Measurements from ENCODE around the gene CNOT3.

Gene CNOT3

DNA sequence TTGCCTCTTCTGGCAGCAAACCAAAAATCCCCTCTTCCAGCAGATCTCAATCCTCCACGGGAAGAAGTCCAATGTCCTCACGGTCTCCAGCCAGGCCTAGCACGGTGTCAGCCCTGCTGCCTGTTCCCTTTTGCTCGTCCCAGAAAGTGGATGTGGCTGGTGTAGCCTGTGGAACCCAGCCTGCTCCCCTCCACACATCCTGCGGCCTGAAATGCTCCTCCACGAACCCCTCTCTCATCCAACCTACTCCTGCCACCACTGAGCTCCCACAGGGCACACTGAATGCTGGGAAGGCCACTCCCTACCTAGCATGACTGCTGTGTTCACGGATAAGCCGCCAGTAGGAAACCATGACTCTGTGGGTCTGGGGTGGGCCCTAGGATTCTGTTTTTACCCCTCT is 48.8 kb downstream of the CNOT3 start:
- no peak overlapping the region for H3K4me3 ChIP-seq (ENCODE audit: low read length)
- H3K9me3 ChIP-seq (ENCODE audit: control insufficient read depth, insufficient read depth, low read length): no peaks in the 10 kb centered on the region
- no peak overlapping the region for H3K27ac ChIP-seq (ENCODE audit: low read length)
- H3K4me1 ChIP-seq (ENCODE audit: control insufficient read depth, insufficient read depth, low read length): no peaks in the 10 kb centered on the region
- peaks cover 9% of the 10 kb centered on the region; the same call in 1 of the 2 replicates for H3K36me3 ChIP-seq (ENCODE audit: control insufficient read depth, insufficient read depth, low read length)
- H3K27me3 ChIP-seq (ENCODE audit: control insufficient read depth, insufficient read depth, low read length): no peaks in the 10 kb centered on the region
- no CpG with 5 or more reads among the region's 8 CpGs for WGBS (ENCODE audit: insufficient coverage, insufficient read length)
- DNase-seq (ENCODE audit: low read depth, low spot score): no peak

DNA sequence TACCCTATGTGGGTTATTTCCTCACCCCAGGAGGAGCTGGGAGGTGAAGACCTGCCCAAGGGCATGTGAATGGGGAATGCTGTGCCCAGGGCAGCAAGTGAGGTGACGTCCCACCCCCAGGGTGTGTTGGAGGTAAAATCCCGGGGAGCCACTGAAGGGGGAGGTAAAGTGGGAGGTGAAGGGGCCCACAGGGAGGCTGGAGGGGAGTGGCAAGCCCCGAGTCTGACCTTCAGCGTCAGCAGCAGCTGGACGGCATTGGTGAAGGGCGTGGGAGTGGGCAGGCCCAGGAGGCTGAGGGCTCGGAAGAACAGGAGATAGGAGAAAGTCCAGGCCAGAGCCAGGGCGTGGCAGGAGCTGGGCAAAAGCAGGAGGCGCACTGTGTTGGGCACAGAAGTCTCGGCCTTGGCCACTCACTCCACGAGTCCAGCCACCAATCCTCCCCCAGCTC is 49.4 kb downstream of the CNOT3 start:
- Histone ChIP-seq H3K4me1 (ENCODE audit: control insufficient read depth, insufficient read depth, low read length) (no peaks in the 10 kb centered on the region), H3K4me3 (ENCODE audit: low read length) (no peak overlapping the region), H3K9me3 (ENCODE audit: control insufficient read depth, insufficient read depth, low read length) (no peaks in the 10 kb centered on the region), H3K36me3 (ENCODE audit: control insufficient read depth, insufficient read depth, low read length) (peaks cover 9% of the 10 kb centered on the region; the same call in 1 of the 2 replicates), H3K27me3 (ENCODE audit: control insufficient read depth, insufficient read depth, low read length) (no peaks in the 10 kb centered on the region), H3K27ac (ENCODE audit: low read length) (no peak overlapping the region)
- no peak for DNase-seq (ENCODE audit: low read depth, low spot score)
- WGBS (ENCODE audit: insufficient coverage, insufficient read length): no CpG with 5 or more reads among the region's 11 CpGs

DNA sequence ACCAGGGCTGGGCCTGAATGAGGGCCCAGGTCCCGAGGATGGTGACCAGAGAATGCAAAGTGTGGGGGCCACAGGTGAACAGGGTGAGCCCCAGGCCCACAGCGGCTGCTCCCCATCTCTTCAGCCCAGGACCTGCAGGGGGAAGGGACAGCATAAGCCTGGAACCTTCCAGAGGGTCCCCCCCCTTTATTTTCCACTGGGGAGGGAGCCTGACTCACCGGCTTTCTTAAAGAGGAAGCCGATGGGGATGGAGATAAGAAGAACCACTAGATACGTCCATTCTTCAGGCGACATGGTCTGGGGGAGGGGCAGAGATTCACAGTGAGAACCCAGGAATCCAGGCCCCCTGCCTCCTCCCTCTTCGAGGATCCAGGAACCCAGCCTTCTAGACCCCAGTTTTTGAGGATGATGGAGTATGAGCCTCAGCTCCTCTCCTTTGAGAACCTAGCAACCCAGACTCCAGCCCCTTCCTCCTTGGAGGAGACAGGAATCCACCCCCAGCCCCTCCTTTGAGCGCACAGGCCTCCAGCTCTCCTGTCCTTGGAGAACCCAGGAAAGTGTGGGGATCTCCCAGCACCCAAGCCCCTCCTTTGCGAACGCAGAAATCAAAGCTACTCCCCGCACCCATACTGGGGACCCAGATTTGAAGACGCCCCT is 50.8 kb downstream of the CNOT3 start:
- no peaks in the 10 kb centered on the region for H3K9me3 ChIP-seq (ENCODE audit: control insufficient read depth, insufficient read depth, low read length)
- H3K4me1 ChIP-seq (ENCODE audit: control insufficient read depth, insufficient read depth, low read length): no peaks in the 10 kb centered on the region
- no peak for DNase-seq (ENCODE audit: low read depth, low spot score)
- peaks cover 10% of the 10 kb centered on the region for H3K36me3 ChIP-seq (ENCODE audit: control insufficient read depth, insufficient read depth, low read length)
- no peaks in the 10 kb centered on the region for H3K27me3 ChIP-seq (ENCODE audit: control insufficient read depth, insufficient read depth, low read length)
- no peak overlapping the region for H3K27ac ChIP-seq (ENCODE audit: low read length)
- WGBS (ENCODE audit: insufficient coverage, insufficient read length): no CpG with 5 or more reads among the region's 12 CpGs
- H3K4me3 ChIP-seq (ENCODE audit: low read length): peak overlapping the region; percentile 59; the same call in 1 of the 2 replicates

DNA sequence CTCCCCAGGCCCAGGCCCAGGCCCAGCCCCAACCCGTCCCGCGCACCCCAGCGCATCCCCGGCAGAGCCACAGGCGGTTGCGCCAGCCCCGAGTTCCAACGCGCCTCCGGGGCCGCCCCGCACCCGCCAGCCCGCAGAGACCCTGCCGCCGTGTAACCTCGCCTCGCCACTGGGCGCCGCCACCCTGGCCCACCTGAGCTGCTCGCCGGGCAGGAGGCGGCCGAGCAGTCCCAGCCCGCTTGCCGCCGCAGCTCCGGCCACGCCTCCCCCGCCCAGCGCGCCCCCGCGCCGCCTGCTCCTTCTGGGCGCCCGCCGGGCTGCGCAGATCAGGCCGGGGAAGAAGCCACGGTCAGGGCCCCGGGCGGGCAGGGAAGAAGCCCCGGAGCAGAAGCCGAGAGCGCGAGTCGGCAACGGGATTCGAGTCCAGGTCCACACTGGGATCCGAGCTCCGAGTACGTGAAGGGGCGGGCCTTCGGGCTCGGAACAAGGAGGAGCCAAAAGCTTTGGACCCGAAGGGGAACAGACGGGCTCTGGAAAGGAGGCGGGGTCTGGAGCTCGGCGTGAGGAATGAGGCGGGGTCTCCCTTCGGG is 51.7 kb downstream of the CNOT3 start, which contains the start of gene MBOAT7:
MBOAT7 (minus strand) TSS at position 436 of the 590 bp plus-strand sequence. CDS start 1,072 bp downstream, outside the sequence.
- Histone ChIP-seq H3K27ac (ENCODE audit: low read length) (no peak within 1 kb of the TSS), H3K4me1 (ENCODE audit: control insufficient read depth, insufficient read depth, low read length) (no peaks in the 10 kb centered on the region), H3K4me3 (ENCODE audit: low read length) (peak within 1 kb of the TSS; percentile 68), H3K27me3 (ENCODE audit: control insufficient read depth, insufficient read depth, low read length) (no peaks in the 10 kb centered on the region), H3K9me3 (ENCODE audit: control insufficient read depth, insufficient read depth, low read length) (no peaks in the 10 kb centered on the region), H3K36me3 (ENCODE audit: control insufficient read depth, insufficient read depth, low read length) (peaks cover 7% of the 10 kb centered on the region)
- WGBS (ENCODE audit: insufficient coverage, insufficient read length): no CpG with 5 or more reads among the region's 64 CpGs
- DNase-seq (ENCODE audit: low read depth, low spot score): no peak

DNA sequence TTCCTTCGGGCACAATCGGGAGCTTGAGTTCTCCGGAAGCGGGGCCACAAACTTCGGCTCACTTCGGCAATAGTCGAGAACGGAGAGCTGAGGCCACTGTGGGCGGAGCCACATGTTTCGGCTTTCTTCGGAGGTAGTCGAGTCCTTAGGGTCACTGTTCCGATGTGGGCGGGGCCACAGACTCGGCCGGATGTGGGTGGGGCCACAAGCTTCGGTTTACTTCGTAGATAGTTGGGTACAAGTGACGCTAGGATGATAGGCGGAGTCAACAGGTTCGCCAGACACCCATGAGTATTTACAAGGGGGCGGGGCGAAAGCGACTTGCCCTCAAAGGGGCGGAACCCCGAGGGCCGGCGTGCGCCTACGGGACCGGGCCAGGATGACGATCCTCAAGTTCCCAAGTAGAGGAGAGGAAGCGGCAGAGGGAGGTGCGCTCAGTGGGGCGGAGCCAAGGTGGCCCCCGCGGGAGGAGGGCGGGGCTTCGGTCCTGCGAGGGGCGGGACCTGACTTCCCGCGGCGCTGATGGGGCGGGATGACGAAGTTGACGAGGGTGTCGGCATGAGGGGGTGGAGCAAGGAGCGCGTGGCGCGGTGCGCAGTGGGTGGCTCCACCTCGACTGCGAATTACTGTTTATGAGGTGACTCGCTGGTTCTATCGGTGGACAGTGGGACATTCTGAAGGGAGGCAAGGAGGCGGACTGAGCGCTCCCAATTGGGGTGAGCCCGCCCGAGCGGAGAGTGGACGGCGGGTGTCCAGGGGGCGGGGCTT is 52.4 kb downstream of the CNOT3 start:
- Histone ChIP-seq H3K4me3 (ENCODE audit: low read length) (peak overlapping the region; percentile 68; the same call in 1 of the 2 replicates), H3K27me3 (ENCODE audit: control insufficient read depth, insufficient read depth, low read length) (no peaks in the 10 kb centered on the region), H3K27ac (ENCODE audit: low read length) (no peak overlapping the region), H3K9me3 (ENCODE audit: control insufficient read depth, insufficient read depth, low read length) (no peaks in the 10 kb centered on the region), H3K36me3 (ENCODE audit: control insufficient read depth, insufficient read depth, low read length) (peaks cover 7% of the 10 kb centered on the region), H3K4me1 (ENCODE audit: control insufficient read depth, insufficient read depth, low read length) (no peaks in the 10 kb centered on the region)
- peak; percentile 100 for DNase-seq (ENCODE audit: low read depth, low spot score)
- no CpG with 5 or more reads among the region's 65 CpGs for WGBS (ENCODE audit: insufficient coverage, insufficient read length)

DNA sequence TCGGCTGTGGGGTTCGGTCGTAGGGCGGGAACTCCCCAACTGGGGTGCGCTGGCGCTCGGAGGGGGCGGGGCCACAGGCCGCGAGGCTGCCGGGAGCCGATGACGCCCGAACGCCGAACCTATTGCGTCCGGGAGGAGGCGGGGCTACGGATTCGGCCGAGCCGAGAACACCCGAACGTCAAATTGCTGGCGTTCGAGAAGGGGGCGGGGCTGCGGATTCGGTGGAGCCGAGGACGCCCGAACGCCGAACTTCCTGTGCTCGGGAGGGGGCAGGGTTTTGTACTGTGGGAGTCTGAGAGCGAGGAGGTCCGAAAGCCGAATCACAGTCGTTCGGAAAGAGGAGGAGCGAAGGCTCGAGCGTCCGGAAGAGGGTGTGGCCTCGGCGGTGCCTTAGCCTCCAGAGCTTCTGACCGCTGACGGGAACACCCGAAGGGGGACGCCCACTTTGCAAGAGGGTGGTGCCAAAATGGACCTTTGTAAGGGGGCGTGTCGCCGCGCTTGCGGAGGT is 53.0 kb downstream of the CNOT3 start:
- peaks cover 7% of the 10 kb centered on the region for H3K36me3 ChIP-seq (ENCODE audit: control insufficient read depth, insufficient read depth, low read length)
- WGBS (ENCODE audit: insufficient coverage, insufficient read length): no CpG with 5 or more reads among the region's 56 CpGs

DNA sequence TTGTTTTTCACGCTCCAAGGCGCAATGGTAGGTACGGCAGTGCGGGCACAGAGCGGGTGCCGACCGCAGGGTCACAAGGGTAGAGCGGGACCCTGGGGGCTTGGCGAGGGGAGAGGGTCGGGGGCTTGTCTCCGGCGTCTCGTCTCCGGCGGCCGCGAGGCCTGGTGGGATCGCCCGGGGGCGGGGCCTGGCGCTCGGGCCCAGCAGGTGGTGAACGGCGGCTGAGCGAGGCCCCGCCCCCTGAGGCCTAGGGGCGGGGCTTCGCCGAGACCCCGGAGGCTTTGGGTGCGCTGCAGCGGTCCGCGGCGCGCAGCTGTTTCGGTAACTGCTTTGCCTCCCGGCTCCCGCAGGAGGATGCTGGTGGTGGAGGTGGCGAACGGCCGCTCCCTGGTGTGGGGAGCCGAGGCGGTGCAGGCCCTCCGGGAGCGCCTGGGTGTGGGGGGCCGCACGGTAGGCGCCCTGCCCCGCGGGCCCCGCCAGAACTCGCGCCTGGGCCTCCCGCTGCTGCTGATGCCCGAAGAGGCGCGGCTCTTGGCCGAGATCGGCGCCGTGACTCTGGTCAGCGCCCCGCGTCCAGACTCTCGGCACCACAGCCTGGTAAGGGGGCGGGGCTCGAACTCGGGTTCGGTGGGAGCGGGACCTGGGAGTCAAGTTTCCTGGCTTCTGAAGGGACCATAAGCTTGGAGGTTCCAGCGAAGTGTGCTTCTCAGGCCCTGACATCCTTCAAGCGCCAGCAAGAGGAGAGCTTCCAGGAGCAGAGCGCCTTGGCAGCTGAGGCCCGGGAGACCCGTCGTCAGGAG is 53.6 kb downstream of the CNOT3 start, which contains the start of gene TSEN34:
TSEN34 (plus strand) TSS at position 298 of the 800 bp plus-strand sequence; CDS start at position 355, 57 bp downstream.
- DNase-seq (ENCODE audit: low read depth, low spot score): no peak
- WGBS (ENCODE audit: insufficient coverage, insufficient read length): no CpG with 5 or more reads among the region's 77 CpGs

More for the DNA sequence above, 53.0 kb downstream of the CNOT3 start:
- Histone ChIP-seq H3K27ac (ENCODE audit: low read length) (no peak overlapping the region), H3K9me3 (ENCODE audit: control insufficient read depth, insufficient read depth, low read length) (no peaks in the 10 kb centered on the region), H3K4me3 (ENCODE audit: low read length) (peak overlapping the region; percentile 74), H3K4me1 (ENCODE audit: control insufficient read depth, insufficient read depth, low read length) (no peaks in the 10 kb centered on the region), H3K27me3 (ENCODE audit: control insufficient read depth, insufficient read depth, low read length) (no peaks in the 10 kb centered on the region)
- peak; percentile 96 for DNase-seq (ENCODE audit: low read depth, low spot score)

DNA sequence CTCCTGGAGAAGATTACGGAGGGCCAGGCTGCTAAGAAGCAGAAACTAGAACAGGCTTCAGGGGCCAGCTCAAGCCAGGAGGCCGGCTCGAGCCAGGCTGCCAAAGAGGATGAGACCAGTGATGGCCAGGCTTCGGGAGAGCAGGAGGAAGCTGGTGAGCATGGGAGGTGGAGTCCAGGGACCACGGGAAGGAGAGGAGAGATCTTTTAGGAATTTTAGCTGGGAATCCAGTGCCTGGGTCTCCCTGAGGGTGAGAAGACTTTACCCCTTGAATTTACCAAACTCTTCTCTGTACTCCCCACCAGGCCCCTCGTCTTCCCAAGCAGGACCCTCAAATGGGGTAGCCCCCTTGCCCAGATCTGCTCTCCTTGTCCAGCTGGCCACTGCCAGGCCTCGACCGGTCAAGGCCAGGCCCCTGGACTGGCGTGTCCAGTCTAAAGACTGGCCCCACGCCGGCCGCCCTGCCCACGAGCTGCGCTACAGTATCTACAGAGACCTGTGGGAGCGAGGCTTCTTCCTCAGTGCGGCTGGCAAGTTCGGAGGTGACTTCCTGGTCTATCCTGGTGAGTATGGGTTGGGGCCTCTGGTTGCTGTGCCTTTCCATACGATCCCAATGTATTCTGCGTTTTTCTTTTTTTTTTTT is 54.4 kb downstream of the CNOT3 start:
- Histone ChIP-seq H3K27me3 (ENCODE audit: control insufficient read depth, insufficient read depth, low read length) (no peaks in the 10 kb centered on the region), H3K27ac (ENCODE audit: low read length) (no peak overlapping the region), H3K4me3 (ENCODE audit: low read length) (peak overlapping the region; percentile 74; the same call in 1 of the 2 replicates), H3K4me1 (ENCODE audit: control insufficient read depth, insufficient read depth, low read length) (no peaks in the 10 kb centered on the region), H3K36me3 (ENCODE audit: control insufficient read depth, insufficient read depth, low read length) (peaks cover 5% of the 10 kb centered on the region), H3K9me3 (ENCODE audit: control insufficient read depth, insufficient read depth, low read length) (no peaks in the 10 kb centered on the region)
- no peak for DNase-seq (ENCODE audit: low read depth, low spot score)
- WGBS (ENCODE audit: insufficient coverage, insufficient read length): no CpG with 5 or more reads among the region's 19 CpGs

More for the DNA sequence above, 53.6 kb downstream of the CNOT3 start, which contains the start of gene TSEN34:
- Histone ChIP-seq H3K36me3 (ENCODE audit: control insufficient read depth, insufficient read depth, low read length) (peaks cover 7% of the 10 kb centered on the region), H3K27ac (ENCODE audit: low read length) (no peak within 1 kb of the TSS), H3K27me3 (ENCODE audit: control insufficient read depth, insufficient read depth, low read length) (no peaks in the 10 kb centered on the region), H3K4me1 (ENCODE audit: control insufficient read depth, insufficient read depth, low read length) (no peaks in the 10 kb centered on the region), H3K4me3 (ENCODE audit: low read length) (peak within 1 kb of the TSS; percentile 74), H3K9me3 (ENCODE audit: control insufficient read depth, insufficient read depth, low read length) (no peaks in the 10 kb centered on the region)

DNA sequence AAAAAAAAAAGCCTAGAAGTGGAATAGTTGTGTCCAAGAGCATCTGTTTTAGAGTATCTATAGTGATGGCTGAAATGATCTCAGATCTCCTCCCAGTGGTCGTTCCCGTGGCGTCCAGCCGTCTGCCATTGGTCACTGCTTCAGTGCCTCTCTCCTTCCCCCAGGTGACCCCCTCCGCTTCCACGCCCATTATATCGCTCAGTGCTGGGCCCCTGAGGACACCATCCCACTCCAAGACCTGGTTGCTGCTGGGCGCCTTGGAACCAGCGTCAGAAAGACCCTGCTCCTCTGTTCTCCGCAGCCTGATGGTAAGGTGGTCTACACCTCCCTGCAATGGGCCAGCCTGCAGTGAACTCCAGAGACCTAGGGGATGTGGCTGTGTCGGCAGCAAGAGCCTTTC is 55.4 kb downstream of the CNOT3 start:
- Histone ChIP-seq H3K27me3 (ENCODE audit: control insufficient read depth, insufficient read depth, low read length) (no peaks in the 10 kb centered on the region), H3K9me3 (ENCODE audit: control insufficient read depth, insufficient read depth, low read length) (no peaks in the 10 kb centered on the region), H3K36me3 (ENCODE audit: control insufficient read depth, insufficient read depth, low read length) (peaks cover 4% of the 10 kb centered on the region; the same call in 1 of the 2 replicates), H3K27ac (ENCODE audit: low read length) (no peak overlapping the region), H3K4me1 (ENCODE audit: control insufficient read depth, insufficient read depth, low read length) (no peaks in the 10 kb centered on the region), H3K4me3 (ENCODE audit: low read length) (no peak overlapping the region)
- no peak for DNase-seq (ENCODE audit: low read depth, low spot score)
- no CpG with 5 or more reads among the region's 11 CpGs for WGBS (ENCODE audit: insufficient coverage, insufficient read length)

Data from iPS DF 6.9 (cell line).